ENCODE results near the gene CUEDC1. TPM values are rescaled to one million over a fixed set of nuclear protein-coding genes. Genes with fewer than 3 reads are reported as not detected.
A peak's percentile ranks its signal among the peaks of the same experiment; 100 is the strongest.

Gene CUEDC1
- total RNA-seq, 4 donors from 2014 or later: 20.2 to 27.3 (median 24.6) TPM

DNA sequence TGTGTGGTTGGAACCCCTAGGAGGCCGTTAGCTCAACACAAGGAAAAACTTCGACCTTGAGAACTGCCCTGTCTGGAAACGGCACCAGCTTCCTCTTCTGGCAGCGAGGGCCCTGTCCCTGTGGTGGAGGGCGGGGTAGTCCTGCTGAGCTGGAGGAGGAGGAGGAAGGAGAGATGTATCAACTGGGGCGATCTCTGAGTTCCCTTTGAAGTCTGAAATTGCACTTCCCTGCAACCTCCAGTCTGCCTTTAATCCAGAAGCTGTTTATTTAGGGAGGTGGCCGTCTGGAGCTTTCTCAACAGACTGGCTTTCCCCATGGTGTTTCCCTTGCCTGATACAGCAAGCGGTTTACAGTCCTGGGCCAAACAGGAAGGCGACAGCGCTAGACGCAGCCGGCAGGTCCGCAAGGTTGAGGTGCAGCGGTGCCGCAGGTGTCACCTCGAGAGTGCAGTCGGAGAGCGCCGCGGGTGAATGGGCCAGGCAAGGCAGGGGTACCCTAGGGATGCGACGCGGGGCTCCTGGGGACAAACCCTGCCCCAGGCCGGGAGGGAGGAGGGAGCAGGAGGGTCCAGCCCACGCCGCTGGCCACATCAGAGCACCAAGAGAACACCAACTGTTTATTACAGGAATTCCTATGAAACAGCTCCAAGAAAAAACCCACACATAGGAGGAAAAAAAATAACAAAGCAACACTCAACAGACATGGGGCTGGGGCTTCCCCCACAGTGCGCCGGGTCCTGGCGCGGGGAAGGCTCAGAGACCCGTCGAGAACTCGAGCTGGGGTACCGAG, 94.0 kb downstream of the CUEDC1 start:
- Histone ChIP-seq H3K4me1 (peaks cover 16 to 38% (median 24%) of the 10 kb centered on the region in 4 donors), H3K27ac (peak overlapping the region; percentile 82 to 92 (median 86)), H3K9me3 (no peaks in the 10 kb centered on the region), H3K4me3 (peak overlapping the region; percentile 21 to 63 (median 42)), H3K36me3 (no peaks in the 10 kb centered on the region), H3K27me3 (no peaks in the 10 kb centered on the region)
- TF ChIP-seq POLR2A (IDR thresholded peaks at IDR 0.05): peak; percentile 24
- no peak for TF ChIP-seq CTCF (IDR thresholded peaks at IDR 0.05)
- intact Hi-C loops (cut with DNase I; ENCODE audit: low total_unique reads) (loop anchor here (5.0 kb wide), 1 partner anchor 136 kb away; no protein-coding TSS in a partner anchor), in situ Hi-C loops (cut with MboI; ENCODE audit: low pct_ligation_motif_present in 1 of 4, low pct_unique_long_range_greater_than_20kb in 1 of 4, low sequenced_read_pairs in 3 of 4) (loop anchor here in 2 of 4 donors (25.0 kb wide), 2 partner anchors 226 to 251 kb away; partner anchors contain the start of gene DYNLL2 (in 1 of the 2))
- WGBS, 2 donors (ENCODE audit: low coverage in 1 of 2): 3% methylated on average over 34 of the region's 34 CpGs; no CpG with 5 or more reads in 1 of the 2 donors
- peak; percentile 76 for DNase-seq

DNA sequence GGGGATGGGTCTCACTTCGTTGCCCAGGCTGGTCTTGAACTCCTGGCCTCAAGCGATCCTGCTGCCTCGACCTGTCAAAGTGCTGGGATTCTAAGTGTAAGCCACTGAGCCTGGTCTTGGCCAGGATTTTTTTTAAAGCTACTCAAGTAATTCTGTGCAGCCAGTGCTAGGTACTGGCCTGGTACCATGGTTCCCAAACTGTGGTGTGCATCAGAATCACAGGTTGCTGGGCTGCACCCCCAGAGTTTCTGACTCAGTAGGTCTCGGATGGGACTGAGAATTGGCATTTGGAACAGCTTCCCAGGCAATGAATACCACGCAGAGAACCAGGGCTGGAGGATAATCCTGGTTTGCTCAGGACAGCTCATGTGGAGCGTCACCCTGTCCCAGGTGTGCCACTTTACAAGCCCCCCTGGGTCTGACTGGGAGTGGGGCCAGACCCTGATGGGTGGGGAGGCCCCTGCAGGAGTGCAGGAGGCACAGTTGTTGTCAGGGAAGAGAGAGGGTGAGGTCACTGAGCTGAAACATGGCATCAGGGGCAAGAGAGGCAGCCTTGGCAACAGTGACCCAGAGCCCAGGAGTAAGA, 94.7 kb downstream of the CUEDC1 start:
- in situ Hi-C loops (cut with MboI; ENCODE audit: low pct_ligation_motif_present in 1 of 4, low pct_unique_long_range_greater_than_20kb in 1 of 4, low sequenced_read_pairs in 3 of 4) (loop anchor here in 2 of 4 donors (25.0 kb wide), 2 partner anchors 227 to 252 kb away; partner anchors contain the start of gene DYNLL2 (in 1 of the 2)), intact Hi-C loops (cut with DNase I; ENCODE audit: low total_unique reads) (loop anchor here (5.0 kb wide), 1 partner anchor 137 kb away; no protein-coding TSS in a partner anchor)
- H3K27me3 ChIP-seq: no peaks in the 10 kb centered on the region
- DNase-seq: no peak
- H3K9me3 ChIP-seq: no peaks in the 10 kb centered on the region
- 44% methylated on average over 6 of the region's 6 CpGs; no CpG with 5 or more reads in 1 of the 2 donors for whole genome bisulfite sequencing, 2 donors (ENCODE audit: low coverage in 1 of 2)
- H3K36me3 ChIP-seq: no peaks in the 10 kb centered on the region
- peak overlapping the region; percentile 82 to 92 (median 86) for H3K27ac ChIP-seq
- H3K4me3 ChIP-seq: peak overlapping the region in 1 of 4 donors; percentile 63
- no peak for TF ChIP-seq POLR2A (IDR thresholded peaks at IDR 0.05)
- no peak for TF ChIP-seq CTCF (IDR thresholded peaks at IDR 0.05)
- no peak for TF ChIP-seq POLR2AphosphoS5 (IDR thresholded peaks at IDR 0.05)
- no peak for TF ChIP-seq EP300 (IDR thresholded peaks at IDR 0.05; ENCODE audit: low read depth)
- peaks cover 16 to 40% (median 24%) of the 10 kb centered on the region in 4 donors for H3K4me1 ChIP-seq

GRCh38 chr17:57859601-57860413, 95.4 kb downstream of the CUEDC1 start:
- H3K9me3 ChIP-seq: no peaks in the 10 kb centered on the region
- TF ChIP-seq POLR2AphosphoS5 (IDR thresholded peaks at IDR 0.05) (no peak), EP300 (IDR thresholded peaks at IDR 0.05; ENCODE audit: low read depth) (no peak), POLR2A (IDR thresholded peaks at IDR 0.05) (no peak), CTCF (IDR thresholded peaks at IDR 0.05) (no peak)
- intact Hi-C loops (cut with DNase I; ENCODE audit: low total_unique reads): loop anchor here (5.0 to 10.0 kb wide), 3 partner anchors 32 to 225 kb away; partner anchors contain the start of gene DYNLL2
- in situ Hi-C loops (cut with MboI; ENCODE audit: low pct_ligation_motif_present in 1 of 4, low pct_unique_long_range_greater_than_20kb in 1 of 4, low sequenced_read_pairs in 3 of 4): loop anchor here (5.0 to 25.0 kb wide), 5 partner anchors 137 to 255 kb away; partner anchors contain the start of gene DYNLL2 (in 1 of the 4)
- no peaks in the 10 kb centered on the region for H3K36me3 ChIP-seq
- WGBS, 2 donors (ENCODE audit: low coverage in 1 of 2): 54 to 72% methylated on average over 2 to 13 of the region's 13 CpGs
- peak overlapping the region; percentile 82 to 92 (median 86) for H3K27ac ChIP-seq
- no peak overlapping the region for H3K4me3 ChIP-seq
- no peaks in the 10 kb centered on the region for H3K27me3 ChIP-seq
- peaks cover 16 to 42% (median 24%) of the 10 kb centered on the region in 4 donors for H3K4me1 ChIP-seq
- no peak for DNase-seq

Data from transverse colon (tissue), 4 donors.